GM12873 (cell line): ENCODE data around the gene LMOD3.

ENCODE experiments used
- TF ChIP-seq, protein P1 (sequence below): IDR thresholded peaks from 2 replicates; pipeline ENCODE4 v1.5.1; 2012; ENCODE audit warnings: low read depth, mild to moderate bottlenecking, moderate library complexity, low read length, control low read depth; ENCODE audit not compliant: insufficient read depth; ENCODE audit errors: missing control alignments

The LMOD3 gene

DNA sequence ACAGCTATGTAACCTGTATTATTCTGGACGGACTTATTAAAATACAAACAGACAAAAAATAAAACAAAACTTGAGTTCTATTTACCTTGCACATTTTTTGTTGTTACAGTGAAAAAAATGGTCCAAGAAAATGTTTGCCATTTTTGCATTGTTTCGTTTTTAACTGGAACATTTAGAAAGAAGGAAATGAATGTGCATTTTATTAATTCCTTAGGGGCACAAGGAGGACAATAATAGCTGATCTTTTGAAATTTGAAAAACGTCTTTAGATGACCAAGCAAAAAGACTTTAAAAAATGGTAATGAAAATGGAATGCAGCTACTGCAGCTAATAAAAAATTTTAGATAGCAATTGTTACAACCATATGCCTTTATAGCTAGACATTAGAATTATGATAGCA lies 17.1 kb downstream of the LMOD3 start:
- TF ChIP-seq, protein P1, sequence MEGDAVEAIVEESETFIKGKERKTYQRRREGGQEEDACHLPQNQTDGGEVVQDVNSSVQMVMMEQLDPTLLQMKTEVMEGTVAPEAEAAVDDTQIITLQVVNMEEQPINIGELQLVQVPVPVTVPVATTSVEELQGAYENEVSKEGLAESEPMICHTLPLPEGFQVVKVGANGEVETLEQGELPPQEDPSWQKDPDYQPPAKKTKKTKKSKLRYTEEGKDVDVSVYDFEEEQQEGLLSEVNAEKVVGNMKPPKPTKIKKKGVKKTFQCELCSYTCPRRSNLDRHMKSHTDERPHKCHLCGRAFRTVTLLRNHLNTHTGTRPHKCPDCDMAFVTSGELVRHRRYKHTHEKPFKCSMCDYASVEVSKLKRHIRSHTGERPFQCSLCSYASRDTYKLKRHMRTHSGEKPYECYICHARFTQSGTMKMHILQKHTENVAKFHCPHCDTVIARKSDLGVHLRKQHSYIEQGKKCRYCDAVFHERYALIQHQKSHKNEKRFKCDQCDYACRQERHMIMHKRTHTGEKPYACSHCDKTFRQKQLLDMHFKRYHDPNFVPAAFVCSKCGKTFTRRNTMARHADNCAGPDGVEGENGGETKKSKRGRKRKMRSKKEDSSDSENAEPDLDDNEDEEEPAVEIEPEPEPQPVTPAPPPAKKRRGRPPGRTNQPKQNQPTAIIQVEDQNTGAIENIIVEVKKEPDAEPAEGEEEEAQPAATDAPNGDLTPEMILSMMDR: no peak

DNA sequence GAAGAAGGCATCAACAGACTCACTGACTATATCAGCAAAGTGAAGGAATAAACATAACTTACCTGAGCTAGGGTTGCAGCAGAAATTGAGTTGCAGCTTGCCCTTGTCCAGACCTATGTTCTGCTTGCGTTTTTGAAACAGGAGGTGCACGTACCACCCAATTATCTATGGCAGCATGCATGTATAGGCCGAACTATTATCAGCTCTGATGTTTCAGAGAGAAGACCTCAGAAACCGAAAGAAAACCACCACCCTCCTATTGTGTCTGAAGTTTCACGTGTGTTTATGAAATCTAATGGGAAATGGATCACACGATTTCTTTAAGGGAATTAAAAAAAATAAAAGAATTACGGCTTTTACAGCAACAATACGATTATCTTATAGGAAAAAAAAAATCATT lies 17.8 kb downstream of the LMOD3 start:
- TF ChIP-seq, protein P1: no peak

DNA sequence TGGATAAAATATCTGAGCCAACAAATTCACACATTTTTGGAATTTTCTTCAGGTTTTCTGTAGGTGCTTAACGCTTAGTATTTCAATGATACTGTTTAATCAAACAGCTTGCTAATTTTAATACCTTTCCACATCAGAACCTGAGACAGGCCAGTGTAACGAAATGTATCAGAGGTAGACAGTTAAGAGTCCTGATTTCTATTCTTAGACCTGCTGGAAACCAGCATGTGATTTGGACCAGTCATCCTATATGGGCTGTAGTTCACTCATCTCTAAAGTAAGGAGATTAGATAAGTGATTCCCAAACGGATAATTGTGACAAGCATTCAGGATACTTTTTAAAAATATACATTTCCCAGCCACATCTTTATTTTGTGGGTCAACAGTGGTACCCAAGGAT lies 19.3 kb downstream of the LMOD3 start:
- TF ChIP-seq, protein P1: no peak

DNA sequence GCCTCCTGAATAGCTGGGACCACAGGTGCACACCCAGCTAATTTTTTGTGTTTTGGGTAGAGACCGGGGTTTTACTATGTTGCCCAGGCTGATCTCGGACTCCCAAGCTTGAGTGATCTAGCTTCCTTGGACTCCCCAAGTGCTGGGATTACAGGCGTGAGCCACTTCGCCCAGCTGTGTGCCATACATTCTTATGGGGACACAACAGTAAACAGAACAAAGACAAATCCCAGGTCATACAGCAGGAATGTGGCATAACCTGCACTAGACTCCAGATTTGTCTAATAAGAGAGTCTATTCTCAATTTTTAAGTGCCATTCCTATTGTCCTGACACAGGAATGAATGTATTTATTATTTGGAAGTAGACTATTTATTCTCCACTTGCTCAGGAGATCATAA lies 20.0 kb downstream of the LMOD3 start:
- TF ChIP-seq, protein P1: no peak

DNA sequence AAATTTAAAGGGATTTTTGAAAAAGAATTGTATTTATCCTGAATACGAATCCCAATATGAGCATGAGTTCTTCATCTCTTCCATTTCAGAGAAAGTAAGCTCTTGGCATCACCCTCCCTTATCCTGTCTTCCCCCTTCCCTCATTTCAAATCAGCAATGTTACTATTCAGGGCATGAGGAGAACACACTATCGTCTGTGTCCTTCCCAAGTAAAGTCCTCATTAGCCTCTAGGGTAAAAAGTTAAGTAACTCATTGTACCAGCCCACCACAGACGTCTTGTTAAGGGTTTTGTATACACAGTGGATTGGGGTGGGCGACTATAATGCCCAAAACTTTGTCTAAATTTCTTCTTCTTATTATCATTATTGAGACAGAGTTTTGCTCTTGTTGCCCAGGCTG lies 22.8 kb downstream of the LMOD3 start:
- TF ChIP-seq, protein P1: no peak

DNA sequence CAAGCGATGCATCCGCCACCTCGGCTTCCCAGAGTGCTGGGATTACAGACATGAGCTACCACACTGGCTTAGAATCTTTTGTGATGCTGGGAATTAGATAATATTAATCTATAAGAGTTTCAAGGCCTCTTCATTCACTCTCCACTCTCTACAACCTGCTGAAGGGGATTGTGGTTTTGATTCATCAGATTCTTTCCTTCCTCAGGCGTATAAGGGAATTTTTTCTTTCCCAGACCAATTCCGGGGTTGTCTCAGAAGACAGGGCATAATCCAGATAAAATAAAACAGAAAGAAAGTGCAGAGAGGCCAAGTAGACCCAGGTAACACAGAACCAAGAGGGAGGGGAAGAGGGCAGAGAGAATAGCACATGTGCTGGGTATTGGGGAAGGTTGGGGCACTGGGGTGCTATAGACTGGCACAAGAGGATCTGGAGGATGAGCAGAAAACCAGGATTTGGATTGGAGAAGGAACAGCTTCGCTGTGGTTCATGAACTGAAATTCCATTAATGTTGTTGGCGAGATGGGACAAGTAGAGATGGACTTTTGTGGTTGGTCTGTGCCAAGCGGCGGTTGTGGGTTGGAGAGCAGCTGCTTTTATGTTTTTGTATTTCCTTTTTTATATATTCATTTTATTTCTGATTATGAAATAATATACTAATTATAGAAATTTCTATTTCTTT lies 24.8 kb downstream of the LMOD3 start:
- TF ChIP-seq, protein P1: no peak

DNA sequence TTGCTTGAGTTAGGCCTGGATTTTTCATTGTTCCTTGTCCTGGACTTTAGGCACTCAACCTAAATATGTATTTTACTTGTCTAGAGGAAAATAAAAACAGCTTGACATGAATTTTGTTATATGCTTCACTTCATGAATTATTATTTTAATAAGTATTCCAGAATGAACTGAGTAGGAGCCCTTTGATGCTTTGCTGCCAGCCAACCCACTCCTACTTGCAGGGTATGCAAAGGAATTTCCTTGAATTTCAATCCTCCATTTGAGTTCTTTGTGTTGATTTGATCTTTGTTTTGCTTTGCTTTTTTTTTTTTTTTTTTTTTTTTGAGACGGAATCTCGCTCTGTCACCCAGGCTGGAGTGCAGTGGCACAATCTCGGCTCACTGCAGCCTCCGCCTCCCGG lies 26.1 kb downstream of the LMOD3 start:
- TF ChIP-seq, protein P1: no peak
